ENCODE measurements around the gene VWF.
A peak's percentile ranks its signal among the peaks of the same experiment; 100 is the strongest.

The VWF gene

DNA sequence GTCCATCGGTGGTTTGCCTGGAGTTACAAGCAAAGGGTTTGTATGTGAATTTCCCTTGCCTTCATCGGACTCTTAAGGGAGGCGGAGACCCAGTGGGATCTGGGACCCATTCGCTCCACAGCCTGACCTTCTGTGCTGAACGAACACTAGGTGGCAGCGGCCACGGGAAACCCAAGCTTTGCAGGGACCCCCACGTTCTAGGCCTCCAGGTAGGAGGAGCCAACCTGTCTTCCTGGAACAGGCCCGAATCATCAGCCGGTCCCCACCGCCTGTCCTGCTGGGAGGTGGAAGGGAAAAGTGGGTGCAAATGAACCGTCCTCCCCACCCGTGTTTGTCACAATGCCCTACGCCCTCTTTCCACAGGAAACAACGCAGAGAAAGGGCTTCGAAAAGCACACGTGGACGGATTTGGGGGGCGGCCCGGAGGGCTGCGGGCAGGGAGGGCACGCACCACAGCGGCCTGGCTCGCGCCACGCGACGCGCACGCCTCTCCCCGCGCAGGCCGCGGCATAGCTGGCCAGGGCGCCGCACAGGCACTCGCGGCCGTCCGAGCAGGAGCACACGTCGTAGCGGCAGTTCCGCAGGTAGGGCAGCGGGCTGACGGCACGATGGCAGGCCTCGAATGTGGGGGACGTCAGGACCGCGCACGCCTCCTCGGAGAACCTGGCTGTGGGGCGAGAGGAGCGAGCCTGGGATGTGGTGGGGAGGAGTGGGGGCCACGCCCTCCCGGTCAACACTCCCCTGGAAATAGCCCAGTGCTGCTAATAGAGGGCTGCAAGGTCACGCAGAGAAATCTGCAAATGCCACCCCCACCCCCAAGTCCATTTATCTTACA lies 67.8 kb downstream of the VWF start:
- H3K4me1 ChIP-seq = peaks cover 5 to 22% (median 14%) of the 10 kb centered on the region in 10 experiments; a peak in 16 of 20 replicates
- H3K9ac ChIP-seq = no peak overlapping the region
- peak overlapping the region in 3 of 10 experiments; percentile 21 to 45 (median 22); a peak in 4 of 20 replicates for H3K4me3 ChIP-seq
- no peak overlapping the region for H3K27ac ChIP-seq
- H3K9me3 ChIP-seq (replicated peaks in 1 of 11) = peaks cover 0 to 7% (median 0%) of the 10 kb centered on the region in 11 experiments; a peak in 2 of 22 replicates
- peak overlapping the region; percentile 40 to 74 (median 63) for H3K4me2 ChIP-seq
- no peaks in the 10 kb centered on the region for H3K36me3 ChIP-seq
- H4K20me1 ChIP-seq = no peaks in the 10 kb centered on the region
- no peak for TF ChIP-seq Cebpa-rat (IDR thresholded peaks at IDR 0.05)
- H3K27me3 ChIP-seq = peaks cover 0 to 18% (median 8%) of the 10 kb centered on the region in 11 experiments; a peak in 18 of 22 replicates

DNA sequence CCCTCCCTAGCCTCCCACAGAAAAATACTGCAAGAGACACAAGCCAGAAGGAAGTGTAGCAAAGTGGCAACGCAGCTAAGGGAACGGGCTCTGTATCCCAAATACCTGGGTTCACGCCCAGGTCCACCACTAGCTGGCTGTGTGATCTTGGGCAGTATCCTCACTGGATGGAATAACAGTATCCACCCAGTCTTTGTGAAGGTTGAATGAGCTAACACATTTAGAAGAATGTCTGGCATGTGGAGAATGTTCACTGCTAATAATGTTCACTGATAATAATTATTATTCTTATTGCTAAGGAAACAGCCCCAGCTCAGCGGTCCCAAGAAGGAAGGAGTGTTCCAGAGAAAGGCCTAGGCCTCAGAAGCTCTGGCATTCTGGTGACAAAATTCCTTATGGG lies 70.9 kb downstream of the VWF start:
- TF ChIP-seq Cebpa-rat (IDR thresholded peaks at IDR 0.05) = no peak

DNA sequence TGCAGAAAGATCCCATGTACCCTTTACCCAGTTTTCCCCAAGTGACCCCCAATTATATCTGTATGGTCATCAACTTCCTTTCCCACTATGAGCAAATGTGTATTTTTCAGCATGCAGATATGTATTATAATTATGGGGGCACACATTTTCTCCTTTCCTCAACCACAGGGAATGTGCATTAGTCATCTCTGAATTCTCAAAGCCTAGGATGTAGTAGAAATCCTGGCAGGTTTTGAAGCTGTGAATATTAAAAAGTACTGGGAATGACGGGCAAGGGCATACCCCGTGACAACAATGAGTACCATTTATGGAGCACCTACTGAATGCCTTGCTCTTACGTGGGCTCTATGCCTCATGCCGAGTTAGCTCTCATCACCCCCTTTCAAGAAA lies 71.5 kb downstream of the VWF start:
- Histone ChIP-seq H3K36me3 (no peaks in the 10 kb centered on the region), H3K9ac (no peak overlapping the region), H4K20me1 (no peaks in the 10 kb centered on the region), H3K9me3 (replicated peaks in 1 of 11) (peaks cover 0 to 7% (median 0%) of the 10 kb centered on the region in 11 experiments; a peak in 2 of 22 replicates), H3K4me3 (no peak overlapping the region), H3K4me2 (no peak overlapping the region), H3K27me3 (peaks cover 0 to 15% (median 8%) of the 10 kb centered on the region in 11 experiments; a peak in 18 of 22 replicates), H3K27ac (no peak overlapping the region), H3K4me1 (peaks cover 0 to 16% (median 9%) of the 10 kb centered on the region in 10 experiments; a peak in 12 of 20 replicates)
- TF ChIP-seq Cebpa-rat (IDR thresholded peaks at IDR 0.05) = no peak

More for the DNA sequence above, 70.9 kb downstream of the VWF start:
- H3K27me3 ChIP-seq = peaks cover 0 to 15% (median 8%) of the 10 kb centered on the region in 11 experiments; a peak in 18 of 22 replicates
- no peak overlapping the region for H3K27ac ChIP-seq
- peaks cover 0 to 16% (median 9%) of the 10 kb centered on the region in 10 experiments; a peak in 12 of 20 replicates for H3K4me1 ChIP-seq
- no peak overlapping the region for H3K4me2 ChIP-seq
- no peaks in the 10 kb centered on the region for H3K36me3 ChIP-seq
- no peak overlapping the region for H3K4me3 ChIP-seq
- no peaks in the 10 kb centered on the region for H4K20me1 ChIP-seq
- H3K9me3 ChIP-seq (replicated peaks in 1 of 11) = peaks cover 0 to 7% (median 0%) of the 10 kb centered on the region in 11 experiments; a peak in 2 of 22 replicates
- no peak overlapping the region for H3K9ac ChIP-seq

DNA sequence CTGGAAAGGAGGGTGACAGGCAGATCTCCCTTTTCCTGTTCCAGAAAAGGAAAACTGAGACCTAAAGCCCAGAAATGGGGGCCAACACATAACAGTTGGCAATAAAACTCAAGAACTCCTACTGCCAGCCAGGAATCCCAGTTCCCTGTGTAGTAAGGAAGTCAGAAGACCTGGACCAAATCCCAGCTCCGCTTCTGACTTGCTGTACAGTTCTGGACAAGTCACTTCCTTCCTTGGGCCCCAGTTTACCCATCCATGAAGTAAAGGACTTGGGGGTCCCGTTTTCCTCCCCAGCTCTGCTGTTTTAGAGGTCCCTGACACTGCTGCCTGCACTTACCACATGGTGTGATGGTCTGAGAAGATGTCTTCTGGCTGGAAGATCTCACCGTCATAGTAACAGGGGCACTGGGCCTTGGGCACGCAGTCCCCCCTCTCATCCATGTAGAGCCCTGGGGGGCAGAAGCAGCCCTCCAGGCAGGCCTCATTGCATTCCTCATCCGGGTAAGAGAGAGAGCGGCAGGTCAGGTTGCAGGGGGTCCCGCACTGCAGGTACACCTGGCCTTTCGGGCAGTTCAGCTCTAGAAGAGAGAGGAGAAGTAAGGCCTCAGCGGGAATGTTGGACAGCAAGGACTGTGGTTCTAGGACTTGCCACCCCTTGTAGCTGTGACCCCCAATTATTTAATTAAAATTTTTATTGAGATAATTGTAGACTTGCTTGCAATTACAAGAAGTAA lies 72.1 kb downstream of the VWF start:
- H3K36me3 ChIP-seq = no peaks in the 10 kb centered on the region
- no peak for TF ChIP-seq Cebpa-rat (IDR thresholded peaks at IDR 0.05)
- H3K4me2 ChIP-seq = peak overlapping the region in 3 of 11 experiments; percentile 6 to 33 (median 18); a peak in 4 of 22 replicates
- no peak overlapping the region for H3K9ac ChIP-seq
- peaks cover 0 to 7% (median 0%) of the 10 kb centered on the region in 11 experiments; a peak in 2 of 22 replicates for H3K9me3 ChIP-seq (replicated peaks in 1 of 11)
- H4K20me1 ChIP-seq = no peaks in the 10 kb centered on the region
- no peak overlapping the region for H3K27ac ChIP-seq
- peaks cover 0 to 15% (median 8%) of the 10 kb centered on the region in 11 experiments; a peak in 18 of 22 replicates for H3K27me3 ChIP-seq
- H3K4me3 ChIP-seq = no peak overlapping the region
- peaks cover 0 to 16% (median 9%) of the 10 kb centered on the region in 10 experiments; a peak in 12 of 20 replicates for H3K4me1 ChIP-seq

DNA sequence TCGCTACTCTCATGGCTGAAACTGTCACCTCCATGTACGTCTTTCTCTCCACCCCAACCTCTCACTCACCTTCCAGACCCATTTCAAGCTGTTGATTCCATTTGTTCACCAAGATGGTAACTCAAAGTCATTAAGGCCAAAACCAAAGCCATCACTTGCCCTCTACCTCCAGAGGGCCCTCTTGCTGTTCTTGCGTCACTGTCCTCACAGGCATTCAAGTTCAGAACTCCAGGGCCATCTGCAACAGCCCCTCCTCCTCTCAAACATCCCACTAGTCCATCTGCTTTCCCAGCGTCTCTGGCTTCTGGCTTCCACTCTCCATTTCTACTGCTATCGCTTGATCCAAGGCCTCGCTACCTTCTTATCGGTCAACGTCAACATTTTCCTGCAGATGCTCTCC lies 74.5 kb downstream of the VWF start:
- Histone ChIP-seq H3K4me3 (no peak overlapping the region), H3K9ac (no peak overlapping the region), H3K9me3 (replicated peaks in 1 of 11) (peaks cover 0 to 7% (median 0%) of the 10 kb centered on the region in 11 experiments; a peak in 2 of 22 replicates), H3K36me3 (no peaks in the 10 kb centered on the region), H4K20me1 (no peaks in the 10 kb centered on the region), H3K4me2 (no peak overlapping the region), H3K4me1 (peaks cover 0 to 8% (median 5%) of the 10 kb centered on the region in 10 experiments; a peak in 9 of 20 replicates), H3K27ac (no peak overlapping the region), H3K27me3 (no peaks in the 10 kb centered on the region)
- no peak for TF ChIP-seq Cebpa-rat (IDR thresholded peaks at IDR 0.05)

DNA sequence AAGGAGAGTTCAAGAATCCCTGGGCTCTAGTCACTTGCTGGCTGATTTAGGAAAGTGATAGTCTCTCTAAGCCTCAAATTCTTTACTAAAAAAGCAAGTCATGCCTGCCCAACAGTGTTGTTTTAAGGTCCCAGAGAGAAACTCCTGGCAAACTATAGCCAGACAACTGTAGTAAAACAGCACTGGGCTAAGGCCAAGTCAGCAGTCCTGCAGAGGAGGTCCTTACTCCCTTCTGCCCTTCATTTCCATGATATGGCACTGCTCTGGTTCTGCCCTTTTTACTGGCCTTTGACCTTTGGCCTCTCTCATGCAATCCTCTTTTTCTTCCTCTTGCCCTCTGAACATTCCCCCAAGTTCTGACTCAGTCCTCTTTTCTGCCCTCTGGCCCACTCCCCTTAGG lies 74.9 kb downstream of the VWF start:
- Histone ChIP-seq H3K9ac (no peak overlapping the region), H4K20me1 (no peaks in the 10 kb centered on the region), H3K4me2 (no peak overlapping the region), H3K36me3 (no peaks in the 10 kb centered on the region), H3K4me1 (peaks cover 0 to 8% (median 5%) of the 10 kb centered on the region in 10 experiments; a peak in 9 of 20 replicates), H3K27me3 (no peaks in the 10 kb centered on the region), H3K27ac (no peak overlapping the region), H3K9me3 (replicated peaks in 1 of 11) (peaks cover 0 to 7% (median 0%) of the 10 kb centered on the region in 11 experiments; a peak in 2 of 22 replicates), H3K4me3 (no peak overlapping the region)
- TF ChIP-seq Cebpa-rat (IDR thresholded peaks at IDR 0.05) = no peak

DNA sequence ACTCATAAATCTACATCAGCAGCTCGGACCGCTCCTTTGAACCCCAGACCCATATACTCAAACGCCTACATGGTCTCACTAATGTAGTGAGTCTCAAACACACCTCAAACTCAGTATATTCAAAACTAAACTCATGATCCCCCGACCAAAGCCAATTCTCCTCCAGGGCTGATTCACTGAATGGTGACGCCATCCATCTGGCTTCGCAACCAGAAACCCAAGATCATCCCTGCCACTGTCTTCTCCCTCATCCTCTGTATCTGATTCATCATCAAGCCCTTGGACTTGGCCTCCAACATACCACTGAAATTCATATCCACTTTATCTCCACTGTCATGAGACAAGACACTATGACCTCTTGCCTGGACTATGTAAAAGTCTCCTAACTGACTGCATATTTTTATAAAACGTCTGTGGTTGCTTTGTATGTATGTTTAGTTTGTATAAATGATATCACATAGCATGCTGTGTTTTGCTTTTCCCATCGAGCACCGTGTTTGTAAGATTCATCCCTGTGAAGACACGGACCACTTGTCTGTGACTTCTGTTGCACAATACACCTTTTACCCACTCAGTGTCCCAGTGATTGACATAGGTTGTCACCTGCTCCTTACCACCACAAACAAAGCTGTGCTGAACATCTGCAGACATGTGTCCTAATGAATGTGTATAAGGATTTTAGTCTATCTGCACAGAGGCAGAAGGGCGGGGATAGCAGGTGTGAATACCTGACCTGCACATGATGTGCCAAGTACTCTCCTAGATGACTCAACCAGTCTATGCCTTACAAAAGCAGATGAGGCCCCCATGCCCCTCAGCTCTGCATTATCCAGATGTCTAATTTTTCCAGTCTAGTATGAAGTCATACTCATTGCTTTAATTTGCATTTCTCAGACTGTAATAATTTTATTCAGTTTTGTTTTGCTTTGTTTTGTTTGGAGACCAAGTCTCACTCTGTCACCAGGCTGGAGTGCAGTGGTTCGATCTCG lies 76.9 kb downstream of the VWF start:
- no peak overlapping the region for H3K27ac ChIP-seq
- no peak overlapping the region for H3K9ac ChIP-seq
- TF ChIP-seq Cebpa-rat (IDR thresholded peaks at IDR 0.05) = no peak; a peak in 1 of 22 replicates
- H3K4me1 ChIP-seq = peaks cover 0 to 8% (median 5%) of the 10 kb centered on the region in 10 experiments; a peak in 9 of 20 replicates
- no peaks in the 10 kb centered on the region for H3K36me3 ChIP-seq
- no peak overlapping the region for H3K4me2 ChIP-seq
- no peaks in the 10 kb centered on the region for H3K27me3 ChIP-seq
- no peak overlapping the region for H3K4me3 ChIP-seq
- H3K9me3 ChIP-seq (replicated peaks in 1 of 11) = peaks cover 0 to 4% (median 0%) of the 10 kb centered on the region in 11 experiments; a peak in 2 of 22 replicates
- H4K20me1 ChIP-seq = no peaks in the 10 kb centered on the region

DNA sequence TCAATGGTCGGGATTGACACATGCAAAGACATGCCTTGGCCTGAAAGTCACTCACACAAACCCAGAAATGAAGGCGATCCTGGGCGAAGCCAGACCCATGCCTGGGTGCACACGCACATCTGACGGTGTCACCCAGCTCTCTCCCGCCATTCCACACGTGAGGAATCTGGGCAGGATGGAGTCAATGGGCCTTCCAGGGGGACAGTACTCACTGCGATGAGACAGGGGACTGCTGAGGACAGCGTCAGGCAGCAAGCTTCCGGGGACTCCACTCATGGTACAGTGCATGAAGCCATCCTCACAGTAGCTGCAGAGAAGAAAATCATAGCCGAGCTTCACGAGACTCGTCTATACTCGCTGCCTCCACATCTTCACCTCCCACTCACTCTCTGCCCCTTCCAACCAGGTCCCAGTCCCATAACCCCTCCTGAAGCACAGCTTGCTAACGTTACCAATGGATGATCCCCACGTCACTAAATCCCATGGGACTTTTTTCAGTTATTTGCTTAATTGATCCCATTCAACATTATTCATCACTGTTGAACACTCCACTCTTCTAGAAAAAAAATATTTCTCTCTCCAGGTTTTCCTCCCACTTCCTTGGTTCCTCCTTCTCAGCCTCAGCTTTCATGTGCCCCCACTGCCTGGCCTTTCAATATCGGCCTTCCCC lies 77.8 kb downstream of the VWF start:
- Histone ChIP-seq H3K9me3 (replicated peaks in 1 of 11) (no peaks in the 10 kb centered on the region; a peak in 1 of 22 replicates), H3K27ac (no peak overlapping the region), H3K4me1 (peaks cover 0 to 3% (median 0%) of the 10 kb centered on the region in 10 experiments; a peak in 6 of 20 replicates), H3K4me3 (no peak overlapping the region), H3K9ac (no peak overlapping the region), H3K36me3 (no peaks in the 10 kb centered on the region), H4K20me1 (no peaks in the 10 kb centered on the region), H3K4me2 (no peak overlapping the region), H3K27me3 (no peaks in the 10 kb centered on the region)
- TF ChIP-seq Cebpa-rat (IDR thresholded peaks at IDR 0.05) = no peak

All from BLaER1 treated with 17β-estradiol and CSF1 and Interleukin-3, amounts not matched to agents 10 nM and 100 nM (cell line).